Sigmoid colon (tissue), 4 donors: ENCODE data around the gene SSUH2.

Experiments
- POLR2A ChIP-seq, 2 donors: fragments of 450-650 bp; IDR thresholded peaks; one replicate each; pipeline ENCODE4 v1.6.1; 2016; ENCODE audit warnings: antibody characterized with exemption in 2 of 2, mild to moderate bottlenecking in 2 of 2, moderate library complexity in 2 of 2
- POLR2AphosphoS5 ChIP-seq, 4 donors: sonication (generic); formaldehyde crosslinking; IDR thresholded peaks; one replicate each; pipeline ENCODE4 v1.6.1; 2017; ENCODE audit warnings: antibody characterized with exemption in 4 of 4
- TF ChIP-seq, protein P1 (sequence below), 4 experiments: fragments of 450-650 bp in 3 of 4; fragments of 200-600 bp in 1 of 4; IDR thresholded peaks; one replicate each; pipeline ENCODE4 v1.5.1; 2016 to 2019; ENCODE audit warnings: antibody characterized with exemption in 4 of 4, mild to moderate bottlenecking in 3 of 4, moderate library complexity in 2 of 4

DNA sequence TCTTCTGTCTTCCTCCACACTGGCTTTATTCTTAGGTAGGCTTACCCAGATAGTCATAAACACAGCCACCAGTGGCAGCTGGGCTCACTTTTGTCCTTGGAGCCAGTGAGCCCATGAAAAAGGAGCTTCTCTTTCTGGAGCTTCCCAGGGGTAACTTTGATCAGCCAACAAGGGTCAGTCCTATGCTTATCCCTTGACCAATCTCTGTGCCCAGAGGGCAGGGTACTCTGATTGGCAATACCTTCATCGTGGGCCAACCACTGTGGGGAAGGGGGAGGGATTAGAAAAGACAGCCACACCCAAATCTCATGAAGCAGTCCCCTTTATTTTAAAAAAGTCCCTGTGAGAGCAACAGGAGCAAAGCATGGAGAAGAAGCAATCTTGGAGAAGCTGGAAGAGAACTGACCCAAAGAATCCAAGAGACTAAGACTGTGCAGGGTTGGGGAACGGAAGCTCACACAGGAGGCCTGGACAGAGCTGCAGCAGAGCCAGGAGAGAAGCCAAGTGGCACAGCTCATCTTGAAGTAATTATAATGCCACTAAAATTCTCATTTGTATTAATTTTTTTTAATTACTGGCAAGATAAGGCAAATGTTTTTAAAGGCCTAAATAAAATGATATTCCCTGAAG is 70.4 kb downstream of the SSUH2 start:
- TF ChIP-seq POLR2A (IDR thresholded peaks at IDR 0.05) (no peak), POLR2AphosphoS5 (IDR thresholded peaks at IDR 0.05) (no peak)
- TF ChIP-seq, protein P1, sequence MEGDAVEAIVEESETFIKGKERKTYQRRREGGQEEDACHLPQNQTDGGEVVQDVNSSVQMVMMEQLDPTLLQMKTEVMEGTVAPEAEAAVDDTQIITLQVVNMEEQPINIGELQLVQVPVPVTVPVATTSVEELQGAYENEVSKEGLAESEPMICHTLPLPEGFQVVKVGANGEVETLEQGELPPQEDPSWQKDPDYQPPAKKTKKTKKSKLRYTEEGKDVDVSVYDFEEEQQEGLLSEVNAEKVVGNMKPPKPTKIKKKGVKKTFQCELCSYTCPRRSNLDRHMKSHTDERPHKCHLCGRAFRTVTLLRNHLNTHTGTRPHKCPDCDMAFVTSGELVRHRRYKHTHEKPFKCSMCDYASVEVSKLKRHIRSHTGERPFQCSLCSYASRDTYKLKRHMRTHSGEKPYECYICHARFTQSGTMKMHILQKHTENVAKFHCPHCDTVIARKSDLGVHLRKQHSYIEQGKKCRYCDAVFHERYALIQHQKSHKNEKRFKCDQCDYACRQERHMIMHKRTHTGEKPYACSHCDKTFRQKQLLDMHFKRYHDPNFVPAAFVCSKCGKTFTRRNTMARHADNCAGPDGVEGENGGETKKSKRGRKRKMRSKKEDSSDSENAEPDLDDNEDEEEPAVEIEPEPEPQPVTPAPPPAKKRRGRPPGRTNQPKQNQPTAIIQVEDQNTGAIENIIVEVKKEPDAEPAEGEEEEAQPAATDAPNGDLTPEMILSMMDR (IDR thresholded peaks at IDR 0.05) = no peak
